PC-3 (cell line): Measurements from ENCODE around the gene GOLGA6L7.
"Not testable (repeated sequence)": the region's sequence is repeated elsewhere in the genome, so short reads cannot be mapped to it uniquely, and the experiment has no call there.

Source experiments
- EZH2 ChIP-seq: fragments of 300-600 bp; sonication (generic); IDR thresholded peaks from one replicate; pipeline ENCODE4 v1.6.1; 2017; ENCODE audit warnings: antibody characterized with exemption, mild to moderate bottlenecking, low read length; ENCODE audit not compliant: unreplicated experiment
- EZH2phosphoT487 ChIP-seq: fragments of 300-600 bp; sonication (generic); IDR thresholded peaks from 2 replicates; pipeline ENCODE4 v1.6.1; 2018; ENCODE audit warnings: mild to moderate bottlenecking, antibody characterized with exemption, low read length, borderline replicate concordance
- TF ChIP-seq, protein P1 (sequence below): fragments of 300-600 bp; sonication (generic); conservative IDR thresholded peaks from 2 replicates; pipeline ENCODE4 v1.5.1; 2017; ENCODE audit warnings: antibody characterized with exemption, low read depth, mild to moderate bottlenecking, low read length

DNA sequence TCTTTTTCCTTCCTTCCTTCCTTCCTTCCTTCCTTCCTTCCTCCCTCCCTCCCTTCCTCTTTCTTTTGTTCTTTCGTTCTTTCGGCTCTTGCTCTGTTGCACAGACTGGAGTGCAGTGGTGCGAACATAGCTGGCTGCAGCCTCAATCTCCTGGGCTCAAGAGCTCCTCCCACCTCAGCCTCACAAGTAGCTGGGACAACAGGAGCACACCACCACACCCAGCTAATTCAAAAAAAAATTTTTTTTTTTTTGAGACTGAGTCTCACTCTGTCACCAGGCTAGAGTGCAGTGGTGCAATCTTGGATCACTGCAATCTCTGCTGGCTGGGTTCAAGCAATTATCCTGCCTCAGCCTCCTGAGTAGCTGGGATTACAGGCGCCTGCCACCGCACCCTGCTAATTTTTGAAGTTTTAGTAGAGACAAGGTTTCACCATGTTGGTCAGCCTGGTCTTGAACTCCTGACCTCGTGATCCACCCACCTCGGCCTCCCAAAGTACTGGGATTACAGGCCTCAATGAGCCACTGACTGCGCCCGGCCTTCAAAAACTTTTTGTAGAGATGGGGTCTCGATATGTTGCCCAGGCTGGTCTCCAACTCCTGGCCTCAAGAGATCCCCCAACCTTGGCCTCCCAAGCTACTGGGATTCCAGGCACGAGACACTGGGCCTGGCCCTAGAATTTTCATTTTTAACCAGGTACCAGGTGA, 13.3 kb upstream of the GOLGA6L7 start:
- TF ChIP-seq, protein P1, sequence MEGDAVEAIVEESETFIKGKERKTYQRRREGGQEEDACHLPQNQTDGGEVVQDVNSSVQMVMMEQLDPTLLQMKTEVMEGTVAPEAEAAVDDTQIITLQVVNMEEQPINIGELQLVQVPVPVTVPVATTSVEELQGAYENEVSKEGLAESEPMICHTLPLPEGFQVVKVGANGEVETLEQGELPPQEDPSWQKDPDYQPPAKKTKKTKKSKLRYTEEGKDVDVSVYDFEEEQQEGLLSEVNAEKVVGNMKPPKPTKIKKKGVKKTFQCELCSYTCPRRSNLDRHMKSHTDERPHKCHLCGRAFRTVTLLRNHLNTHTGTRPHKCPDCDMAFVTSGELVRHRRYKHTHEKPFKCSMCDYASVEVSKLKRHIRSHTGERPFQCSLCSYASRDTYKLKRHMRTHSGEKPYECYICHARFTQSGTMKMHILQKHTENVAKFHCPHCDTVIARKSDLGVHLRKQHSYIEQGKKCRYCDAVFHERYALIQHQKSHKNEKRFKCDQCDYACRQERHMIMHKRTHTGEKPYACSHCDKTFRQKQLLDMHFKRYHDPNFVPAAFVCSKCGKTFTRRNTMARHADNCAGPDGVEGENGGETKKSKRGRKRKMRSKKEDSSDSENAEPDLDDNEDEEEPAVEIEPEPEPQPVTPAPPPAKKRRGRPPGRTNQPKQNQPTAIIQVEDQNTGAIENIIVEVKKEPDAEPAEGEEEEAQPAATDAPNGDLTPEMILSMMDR = not testable (repeated sequence)
- not testable (repeated sequence) for TF ChIP-seq EZH2phosphoT487, EZH2
